HG03139 (cell line): ENCODE measurements around the gene NPTXR.

ENCODE experiments used
- ATAC-seq: cut with Tn5 transposase; IDR thresholded peaks from one replicate; pipeline ENCODE4 v1.9.1; 2021; ENCODE audit not compliant: unreplicated experiment

NPTXR gene

DNA sequence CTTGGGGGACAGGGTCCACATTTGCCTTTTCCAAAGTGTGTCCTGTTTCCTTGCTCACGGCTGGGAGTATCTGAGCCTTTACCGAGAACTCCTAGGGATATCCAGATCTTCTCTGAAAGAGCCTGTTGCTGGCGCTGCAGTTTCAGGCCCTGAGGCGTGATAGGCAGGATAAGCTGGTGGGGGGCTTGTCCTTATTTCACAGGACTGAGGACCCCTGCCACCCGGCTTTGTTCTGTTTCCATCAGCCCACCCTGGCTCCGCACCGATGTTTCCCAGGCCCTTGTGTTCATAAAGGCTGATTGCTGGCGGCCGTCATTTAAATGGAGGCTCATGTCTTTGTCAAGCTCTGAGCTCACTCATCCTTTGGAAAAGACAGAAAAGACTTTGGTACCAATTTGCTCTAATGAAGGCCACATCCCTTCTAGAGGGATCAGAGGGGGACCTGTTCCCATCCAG, 9.4 kb upstream of the NPTXR start:
- ATAC-seq = no peak

DNA sequence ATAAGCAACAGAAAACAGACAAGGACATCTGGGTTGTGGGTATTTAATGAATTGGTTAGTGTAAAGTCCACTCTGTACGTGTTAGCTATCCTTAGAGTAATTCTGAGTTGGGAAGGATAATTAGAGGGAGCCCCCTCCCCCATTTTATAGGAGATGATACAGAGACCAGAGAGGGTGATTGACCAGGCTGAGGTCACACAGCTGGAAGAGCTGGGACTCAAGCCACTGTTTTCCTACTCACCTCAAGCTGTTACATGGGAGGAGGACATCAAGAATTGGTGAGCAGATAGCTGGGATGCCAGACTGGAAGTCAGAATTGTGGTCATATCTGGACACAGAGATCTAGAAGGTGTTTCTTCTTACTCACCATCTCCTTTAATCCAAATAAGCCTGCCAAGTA, 8.7 kb upstream of the NPTXR start:
- no peak for ATAC-seq

DNA sequence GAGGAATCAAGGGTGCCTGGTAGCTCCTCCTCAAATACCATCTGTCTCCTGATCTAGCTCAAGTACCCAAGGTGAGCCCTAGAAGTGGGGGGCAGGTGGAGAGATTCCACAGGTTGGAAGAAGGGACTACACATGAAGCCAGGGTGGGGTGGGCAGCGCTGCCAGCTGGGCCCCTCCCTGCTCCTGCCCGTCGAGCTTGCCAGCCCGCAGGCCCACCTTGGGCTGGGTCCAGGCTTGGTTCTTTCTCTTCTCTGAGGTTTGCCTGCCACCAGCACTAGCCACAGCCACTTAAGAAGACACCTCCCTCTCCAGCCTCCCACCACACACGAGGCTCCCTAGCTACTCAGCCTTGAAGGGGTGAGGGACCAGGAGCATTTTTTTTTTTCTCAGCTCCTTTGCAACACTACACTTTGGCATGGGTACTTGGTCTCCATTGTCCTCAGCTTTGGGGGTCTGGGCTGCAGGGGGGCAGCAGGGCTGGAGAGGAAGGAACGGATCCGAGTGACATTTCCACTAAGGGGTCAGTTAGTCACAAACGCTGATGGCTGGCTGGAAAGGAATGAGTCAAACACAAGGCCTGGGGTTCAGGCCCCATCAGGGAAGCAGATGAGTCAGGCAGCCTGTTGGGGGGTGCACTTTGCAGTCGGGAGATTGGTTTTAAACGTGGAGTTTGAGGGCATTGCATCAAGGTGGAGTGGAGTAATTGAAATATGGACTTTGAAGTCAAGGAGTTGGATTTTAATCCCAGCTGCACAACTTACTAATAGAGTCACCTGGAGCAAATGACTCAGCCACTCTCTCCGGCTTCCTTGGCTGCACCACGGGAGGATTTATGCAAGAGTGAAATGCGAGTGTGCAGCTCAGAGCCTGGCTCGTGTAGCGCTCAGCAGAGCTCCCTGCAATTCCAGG, 7.4 kb upstream of the NPTXR start:
- ATAC-seq = no peak

DNA sequence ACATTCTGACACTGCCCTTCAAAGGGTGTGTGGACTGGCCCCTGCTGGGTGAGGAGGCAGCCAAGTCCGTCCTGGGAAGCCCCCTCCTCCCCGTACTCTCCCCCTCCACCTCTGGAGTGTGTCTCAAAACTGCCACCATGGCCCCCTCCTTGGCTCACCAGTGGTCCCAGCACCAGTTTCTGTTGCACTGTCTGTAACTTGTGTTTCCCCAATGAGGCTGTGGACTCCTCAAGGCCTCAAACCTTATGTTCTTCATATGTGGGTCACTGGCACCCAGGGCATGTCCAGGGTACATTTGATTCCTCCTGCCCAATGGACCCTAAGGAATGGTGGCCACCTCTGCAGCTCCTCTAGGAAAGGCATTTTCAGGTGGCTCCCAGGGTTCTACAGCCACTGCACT, 6.6 kb upstream of the NPTXR start:
- ATAC-seq = no peak

DNA sequence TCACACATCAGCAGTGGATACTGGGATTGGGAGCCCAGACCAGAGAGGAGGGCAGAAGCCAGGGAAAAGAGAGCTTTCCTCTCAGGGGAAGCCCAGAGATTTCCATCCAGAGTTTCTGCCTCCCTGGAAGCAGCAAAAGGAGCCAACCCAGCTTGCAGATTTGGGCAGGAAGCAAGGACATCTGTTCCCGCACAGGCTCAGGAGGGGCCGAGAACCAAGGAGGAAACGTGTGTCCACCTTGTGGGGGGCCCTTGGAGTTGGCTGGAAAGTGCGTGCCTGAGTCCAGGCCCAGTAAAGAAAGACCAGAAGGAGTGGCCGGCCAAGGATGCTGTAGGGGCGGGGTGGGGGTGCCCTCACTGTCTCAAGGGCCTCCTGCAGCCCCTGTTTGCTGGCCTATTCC, 6.0 kb upstream of the NPTXR start:
- ATAC-seq = no peak

DNA sequence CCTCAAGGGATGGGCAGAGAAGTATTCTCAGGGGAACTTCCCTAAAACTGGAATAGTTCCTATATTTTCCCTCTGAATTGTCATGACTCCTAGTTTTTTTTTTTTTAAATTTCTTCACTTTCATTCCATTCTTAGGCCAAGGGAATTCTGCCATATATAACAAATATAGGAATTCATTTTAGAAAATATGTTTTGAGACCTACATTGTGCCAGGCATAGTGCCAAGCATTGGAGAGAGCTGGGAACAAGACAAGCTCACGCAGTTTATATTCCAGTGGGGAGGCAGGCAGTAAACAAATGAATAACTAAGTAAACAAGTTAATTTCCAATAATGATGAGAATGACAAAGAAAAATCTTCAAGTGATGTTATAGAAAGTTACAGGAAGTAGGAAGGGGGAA, 2.6 kb upstream of the NPTXR start:
- no peak for ATAC-seq

DNA sequence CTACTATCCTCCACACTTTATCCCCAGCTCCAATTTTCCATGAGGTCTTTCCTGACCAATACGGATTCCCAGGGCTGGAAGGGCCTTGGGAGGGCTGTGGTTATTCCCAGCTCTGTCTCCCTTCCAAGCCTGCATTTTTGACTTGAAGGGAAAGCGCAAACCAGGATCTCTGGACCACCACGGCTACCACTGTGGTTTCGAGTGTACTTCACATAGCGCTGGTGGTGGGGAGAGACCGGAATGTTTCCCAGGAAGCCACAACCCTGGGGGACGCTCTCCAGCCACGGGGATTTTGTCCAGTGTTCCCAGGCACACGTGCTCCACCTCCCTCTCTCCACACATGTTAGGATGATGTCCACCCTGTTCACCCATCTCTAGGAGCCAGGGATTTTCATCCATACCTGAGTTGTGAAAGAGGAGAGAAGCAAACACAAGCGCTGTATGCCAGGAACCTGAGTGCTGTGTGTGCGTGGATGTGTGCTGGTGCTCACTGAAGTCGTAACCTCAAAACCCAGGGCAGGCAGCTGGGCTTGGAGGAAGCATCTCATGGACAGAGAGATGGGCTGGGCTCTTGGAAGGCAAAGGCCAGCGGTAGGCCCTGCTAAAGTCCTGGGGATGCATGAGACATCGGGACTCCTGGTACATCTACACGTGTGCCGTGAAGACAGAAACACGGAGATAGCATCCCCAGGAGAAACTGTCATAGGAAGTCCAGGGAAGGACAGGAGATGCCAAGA, 1.3 kb upstream of the NPTXR start:
- no peak for ATAC-seq

DNA sequence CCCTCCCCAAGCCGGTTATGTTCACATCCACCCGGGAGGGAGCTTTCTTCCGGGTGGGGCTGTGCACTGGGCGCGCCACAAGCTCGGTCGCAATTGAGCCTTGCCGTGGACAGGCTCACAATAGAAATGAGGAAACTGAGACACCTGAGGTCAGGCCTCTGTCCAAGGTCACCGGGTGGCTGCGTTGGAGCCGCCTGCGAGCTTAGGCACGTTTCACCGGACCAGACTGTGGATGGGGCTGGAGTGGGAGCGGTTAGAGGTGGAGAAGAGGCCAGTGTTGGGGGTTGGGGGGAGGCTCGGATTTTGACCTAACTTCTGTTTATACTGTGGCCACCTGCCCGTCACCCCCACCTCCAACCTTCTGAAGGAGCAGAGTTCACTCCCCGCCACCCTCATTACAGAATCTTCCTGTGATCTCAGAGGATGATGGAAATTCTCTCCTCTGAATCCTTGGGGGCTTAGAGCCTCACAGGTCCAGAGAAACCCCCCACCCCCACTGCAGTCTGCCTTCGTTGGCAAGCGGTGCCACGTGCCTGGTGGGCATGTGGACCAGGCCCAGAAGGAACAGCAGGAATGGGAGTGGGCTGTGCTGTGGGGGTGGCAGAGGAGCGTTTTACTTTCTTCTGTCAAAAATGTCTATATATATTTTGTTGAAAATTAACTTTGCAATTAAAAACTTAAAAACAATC, 631 bp upstream of the NPTXR start:
- no peak for ATAC-seq

DNA sequence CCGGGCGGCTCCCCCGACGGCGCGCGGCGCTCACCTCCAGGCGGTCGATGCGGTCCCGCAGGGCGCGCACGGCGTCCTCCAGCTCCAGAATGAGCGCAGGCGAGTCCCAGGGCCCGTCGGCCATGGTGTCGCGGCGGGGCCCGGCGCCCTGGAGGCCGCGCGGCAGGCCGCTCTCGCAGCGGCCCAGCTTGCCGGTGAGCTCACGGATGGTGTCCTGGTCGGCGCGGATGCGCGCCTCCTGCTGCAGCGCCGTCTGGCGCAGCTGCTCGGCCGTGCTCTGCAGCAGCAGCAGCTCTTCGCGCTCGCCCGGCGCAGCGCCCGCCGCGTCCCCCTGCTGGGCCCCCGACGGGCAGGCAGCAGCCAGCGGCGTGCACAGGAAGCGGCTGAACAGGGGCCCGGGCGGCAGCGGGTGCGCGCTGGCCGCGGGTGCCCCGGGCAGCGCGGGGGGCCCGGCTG, 599 bp downstream of the NPTXR start:
- ATAC-seq = no peak

DNA sequence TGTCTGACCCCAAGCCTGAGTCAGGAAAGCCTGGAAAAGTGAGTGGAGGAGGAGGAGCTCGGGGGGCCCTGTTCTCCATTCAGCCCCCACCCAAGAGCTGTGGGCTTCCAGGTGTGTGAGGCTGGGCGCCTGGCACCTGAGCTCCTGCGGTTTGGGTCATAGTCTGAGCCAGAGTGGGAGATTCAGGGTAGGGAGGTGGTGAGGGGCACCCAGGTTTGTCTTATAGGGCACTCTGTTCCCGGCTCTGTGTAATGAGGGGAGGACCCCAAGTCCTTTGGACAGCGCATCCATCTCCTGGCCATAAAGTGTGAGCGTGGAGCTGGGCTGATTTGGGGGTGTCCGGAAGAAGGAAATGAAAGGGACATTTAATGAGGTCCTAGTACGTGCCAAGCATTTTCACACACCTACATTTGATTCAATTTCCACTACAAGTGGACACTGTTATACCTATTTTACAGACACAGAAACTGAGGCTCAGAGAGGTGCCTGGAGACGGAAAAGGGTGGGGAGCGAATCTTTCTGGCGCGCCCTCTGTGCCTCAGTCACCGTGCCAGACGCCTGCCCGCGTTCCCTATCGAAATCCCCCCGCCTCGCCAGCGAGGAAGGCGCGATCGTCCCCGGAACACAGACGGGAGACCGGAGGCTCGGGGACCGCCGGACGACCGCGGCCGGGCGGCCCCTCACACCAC, 1.2 kb downstream of the NPTXR start:
- no peak for ATAC-seq

DNA sequence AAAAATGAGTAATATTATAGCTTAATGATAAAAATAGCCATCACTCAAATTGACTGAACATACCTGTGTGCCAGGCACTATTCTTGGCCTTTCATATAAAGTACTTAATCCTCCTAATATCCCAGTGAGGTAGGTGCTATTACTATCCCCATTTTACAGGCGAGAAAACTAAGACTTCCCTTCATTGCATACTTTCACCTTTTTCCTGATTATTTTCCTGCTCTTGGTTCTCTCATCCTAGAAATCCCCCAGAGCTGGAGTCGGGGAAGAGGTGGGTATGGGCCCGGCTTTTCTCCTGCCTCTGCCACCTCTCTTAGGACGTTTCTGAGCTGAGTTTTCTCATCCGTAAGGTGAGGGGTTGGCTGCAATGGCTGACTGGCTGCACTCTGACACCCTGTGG, 2.2 kb downstream of the NPTXR start:
- ATAC-seq = no peak

DNA sequence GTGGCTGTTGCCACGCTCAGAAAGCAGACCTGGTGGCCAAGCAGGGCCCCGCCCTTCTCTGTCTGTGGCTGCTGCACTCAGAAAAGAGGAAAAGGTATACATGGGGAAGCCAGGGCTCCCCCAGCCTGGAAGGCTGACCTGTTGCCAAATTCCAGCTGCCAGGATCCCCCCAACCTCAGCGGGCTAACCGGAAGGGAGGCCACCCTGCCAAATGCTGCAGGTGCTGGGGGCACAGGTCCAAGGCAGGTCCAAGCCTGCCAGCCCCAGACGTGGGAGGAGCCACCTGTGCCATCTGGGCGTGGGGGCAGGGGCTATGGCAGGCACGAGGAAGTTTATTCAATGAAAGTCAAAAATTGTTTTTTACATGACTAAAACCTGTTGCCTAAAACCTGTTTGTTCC, 2.6 kb downstream of the NPTXR start:
- ATAC-seq = no peak

DNA sequence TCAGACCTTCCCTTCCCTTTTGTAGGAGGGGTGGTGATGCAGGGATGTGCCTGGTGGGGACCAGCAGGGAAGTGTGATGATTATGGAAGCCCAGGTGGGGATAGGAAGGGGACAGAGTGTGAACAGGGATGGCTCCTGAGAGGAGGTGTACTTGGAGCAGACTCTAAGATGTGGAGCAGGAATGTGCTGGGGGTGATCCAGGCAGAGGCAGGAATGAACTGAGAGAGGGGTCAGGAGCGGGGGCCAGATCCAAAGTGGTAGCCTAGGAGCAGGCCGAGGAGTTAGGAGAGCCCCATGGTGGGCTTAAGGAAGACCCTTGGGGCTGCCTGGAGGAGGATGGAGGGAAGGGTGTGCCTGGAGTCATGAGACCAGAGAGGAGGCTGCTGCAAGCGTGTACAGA, 3.7 kb downstream of the NPTXR start:
- no peak for ATAC-seq

DNA sequence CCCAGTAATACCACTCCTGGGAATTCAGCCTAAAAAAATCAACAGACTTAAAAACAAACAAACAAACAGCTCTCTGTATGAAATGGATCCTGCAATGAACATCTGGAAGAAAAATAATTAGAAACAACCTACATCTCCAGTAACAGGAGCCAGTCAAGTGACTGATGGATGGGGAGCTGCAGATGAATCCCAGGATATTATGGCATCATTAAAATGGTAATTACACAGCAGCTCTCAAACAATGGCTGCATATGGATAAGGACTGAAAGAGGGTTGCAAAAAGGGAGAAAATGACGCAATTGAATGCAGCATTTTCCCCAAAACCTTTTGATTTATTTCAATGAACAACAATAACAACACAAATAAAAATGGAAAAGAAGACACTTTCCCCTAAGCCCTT, 4.1 kb downstream of the NPTXR start:
- ATAC-seq = no peak

DNA sequence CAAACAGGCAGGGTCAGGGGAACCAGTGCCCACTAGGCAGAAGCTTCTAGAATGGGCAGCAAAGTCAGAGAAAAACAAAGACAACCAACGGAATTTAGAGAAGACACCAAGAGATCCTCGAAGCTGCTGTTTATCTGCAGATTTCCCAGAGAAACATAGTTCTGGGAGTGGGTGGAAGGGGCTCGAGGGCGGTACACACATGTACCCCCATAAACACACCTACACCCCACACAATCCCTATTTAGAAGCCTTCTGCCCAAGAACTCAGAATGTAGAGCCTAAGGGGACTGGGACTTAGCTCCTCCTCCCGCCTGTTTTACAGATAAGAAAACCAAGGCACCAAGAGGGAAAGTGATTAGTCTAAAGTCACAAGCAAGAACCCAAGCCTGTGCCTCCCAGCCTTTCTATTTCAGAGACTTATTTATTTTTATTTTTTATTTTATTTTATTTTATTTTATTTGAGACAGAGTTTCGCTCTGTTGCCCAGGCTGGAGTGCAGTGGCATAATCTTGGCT, 6.4 kb downstream of the NPTXR start:
- no peak for ATAC-seq

DNA sequence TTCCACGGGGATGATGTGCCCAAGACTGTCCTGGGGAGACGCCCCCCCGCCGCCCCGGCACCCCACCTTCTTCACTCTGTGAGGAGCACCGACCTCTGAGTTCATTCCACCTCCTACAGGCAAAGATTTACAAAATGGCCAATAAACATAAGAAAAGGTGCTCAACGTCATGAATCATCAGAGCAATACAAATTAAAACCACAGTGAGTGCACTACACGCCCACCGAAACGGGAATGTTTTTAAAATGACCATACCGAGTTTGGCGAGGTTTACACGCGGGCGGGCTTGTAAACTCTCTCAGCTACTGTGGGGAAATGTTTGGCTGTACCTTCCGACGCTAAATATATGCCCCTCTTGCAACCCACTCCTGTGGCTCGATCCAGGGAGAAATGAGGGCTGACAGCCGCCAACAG, 7.9 kb downstream of the NPTXR start:
- ATAC-seq = no peak

DNA sequence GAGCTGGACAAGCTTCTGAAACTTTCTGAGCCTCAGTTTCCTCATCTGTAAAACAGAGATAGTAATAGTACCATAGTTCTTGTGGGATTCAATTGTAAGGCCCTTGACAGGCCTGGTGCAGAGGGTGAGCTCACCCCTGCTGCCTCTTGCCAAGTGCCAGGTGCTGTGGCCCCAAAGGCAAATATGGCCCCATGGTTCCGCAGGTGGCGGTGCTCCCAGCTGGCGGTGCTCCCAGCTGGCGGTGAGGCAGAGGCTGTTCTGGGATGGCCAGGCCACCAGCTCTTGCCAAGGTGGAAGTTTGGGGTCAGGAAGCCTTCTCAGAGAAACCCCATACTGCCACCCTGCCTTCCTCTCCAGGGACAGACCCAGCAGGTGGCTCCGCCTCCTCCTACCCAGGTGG, 8.8 kb downstream of the NPTXR start:
- no peak for ATAC-seq

DNA sequence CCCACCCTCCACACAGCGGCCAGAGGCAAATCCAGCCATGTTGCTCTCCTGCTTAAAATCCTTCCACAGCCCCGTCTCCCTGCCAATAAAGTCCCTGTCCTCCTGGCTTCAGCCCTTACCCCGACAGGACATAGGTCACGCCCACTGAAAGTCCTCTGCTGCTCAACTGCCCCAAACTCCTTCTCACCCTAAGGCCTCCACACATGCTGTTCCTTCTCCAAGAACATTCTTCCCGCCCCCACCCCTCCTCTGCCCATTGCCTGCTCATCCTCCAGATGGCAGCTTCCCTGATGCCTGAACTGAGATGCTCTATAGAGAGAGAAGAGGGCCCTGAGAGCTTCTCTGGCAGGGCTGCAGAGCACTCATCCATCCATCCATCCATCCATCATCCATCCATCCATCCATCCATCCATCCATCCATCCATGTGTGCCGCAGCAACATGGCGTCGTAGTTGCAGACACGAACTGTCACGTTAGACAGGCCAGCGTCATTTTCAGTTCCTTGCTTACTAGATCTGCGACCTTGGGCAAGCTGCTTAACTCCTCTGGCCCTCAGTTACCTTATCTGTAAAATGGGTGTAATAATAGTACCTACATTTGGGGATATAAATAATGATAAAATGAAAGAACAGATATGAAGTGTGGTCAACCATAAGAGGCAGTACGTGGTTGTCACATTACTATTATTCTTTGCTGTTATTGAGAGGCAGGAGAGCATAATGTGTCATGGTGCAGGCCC, 9.4 kb downstream of the NPTXR start:
- no peak for ATAC-seq

DNA sequence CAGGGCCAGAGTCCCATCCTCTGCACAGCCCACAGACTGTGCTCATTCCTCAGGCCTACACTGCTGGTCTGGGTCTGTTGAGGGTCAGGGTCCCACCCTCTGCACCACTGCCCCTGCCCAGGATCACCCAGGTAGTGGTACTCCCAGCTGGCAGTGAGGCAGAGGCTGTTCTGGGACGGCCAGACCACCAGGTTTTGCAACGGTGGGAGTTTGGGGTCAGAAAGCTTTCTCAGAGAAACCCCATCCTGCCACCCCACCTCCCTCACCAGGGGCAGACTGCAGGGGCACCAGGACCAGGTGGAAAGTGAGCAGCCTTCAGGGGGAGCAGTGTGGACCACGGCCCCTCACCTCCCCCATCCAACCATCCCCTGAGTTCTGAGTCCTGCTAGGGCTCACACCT, 10.8 kb downstream of the NPTXR start:
- no peak for ATAC-seq
